GM23338 (cell line): ENCODE results near the gene HSPA2. TPM values are rescaled to one million over a fixed set of nuclear protein-coding genes. Genes with fewer than 3 reads are reported as not detected.

Source experiments
- ATAC-seq: fragments of 200-7000 bp; cut with Tn5 transposase; 3 replicates; pipeline ENCODE4 v1.9.1; 2020
- DNase-seq: peaks from one replicate; pipeline ENCODE4 v3.0.0-alpha.2; 2015; ENCODE audit warnings: low spot score
- H2AFZ ChIP-seq: fragments of 200-600 bp; sonication (generic); 2 replicates; pipeline ENCODE4 v1.8.0; 2016; ENCODE audit warnings: antibody characterized with exemption, mild to moderate bottlenecking, moderate library complexity
- H3F3A ChIP-seq: fragments of 200-600 bp; sonication (generic); replicated peaks from 2 replicates; pipeline ENCODE4 v1.8.0; 2017; ENCODE audit warnings: antibody characterized with exemption, mixed run types, low read depth
- H3K27ac ChIP-seq: fragments of 200-600 bp; sonication (generic); 2 replicates; pipeline ENCODE4 v1.6.1; 2016; ENCODE audit warnings: low read depth
- H3K27me3 ChIP-seq: fragments of 200-600 bp; sonication (generic); 2 replicates; pipeline ENCODE4 v1.8.0; 2016; ENCODE audit warnings: mild to moderate bottlenecking, mixed run types, moderate library complexity; ENCODE audit not compliant: insufficient read depth
- H3K36me3 ChIP-seq: fragments of 200-600 bp; sonication (generic); 2 replicates; pipeline ENCODE4 v1.8.0; 2016; ENCODE audit warnings: mild to moderate bottlenecking; ENCODE audit not compliant: insufficient read depth
- H3K4me1 ChIP-seq: fragments of 200-600 bp; sonication (generic); 2 replicates; pipeline ENCODE4 v1.8.0; 2016; ENCODE audit warnings: mild to moderate bottlenecking, moderate library complexity; ENCODE audit not compliant: insufficient read depth
- H3K4me2 ChIP-seq: fragments of 200-600 bp; sonication (generic); 2 replicates; pipeline ENCODE4 v1.7.1; 2017; ENCODE audit warnings: mixed run types
- H3K4me3 ChIP-seq: fragments of 200-600 bp; sonication (generic); 2 replicates; pipeline ENCODE4 v1.6.1; 2016; ENCODE audit warnings: mixed run types
- H3K79me2 ChIP-seq: fragments of 200-600 bp; sonication (generic); replicated peaks from 2 replicates; pipeline ENCODE4 v1.8.0; 2017; ENCODE audit warnings: mild to moderate bottlenecking; ENCODE audit not compliant: insufficient read depth
- H3K9me2 ChIP-seq: fragments of 200-600 bp; sonication (generic); 2 replicates; pipeline ENCODE4 v1.8.0; 2017; ENCODE audit not compliant: insufficient read depth
- H4K20me1 ChIP-seq: fragments of 200-600 bp; sonication (generic); replicated peaks from 2 replicates; pipeline ENCODE4 v1.8.0; 2017; ENCODE audit warnings: mild to moderate bottlenecking; ENCODE audit not compliant: insufficient read depth
- H3K27ac Mint-ChIP-seq: 2 replicates; pipeline ENCODE4 v1.8.0; 2020; ENCODE audit warnings: inconsistent platforms, mild to moderate bottlenecking, moderate library complexity, mixed read lengths
- H3K27me3 Mint-ChIP-seq: 3 replicates; pipeline ENCODE4 v1.8.0; 2022; ENCODE audit warnings: low read depth, mild to moderate bottlenecking, moderate library complexity, mixed read lengths, inconsistent platforms; ENCODE audit not compliant: insufficient read depth, poor library complexity
- H3K36me3 Mint-ChIP-seq: 3 replicates; pipeline ENCODE4 v1.8.0; 2021; ENCODE audit warnings: low read depth, mild to moderate bottlenecking, inconsistent platforms, moderate library complexity, mixed read lengths
- H3K4me1 Mint-ChIP-seq: 3 replicates; pipeline ENCODE4 v1.8.0; 2020; ENCODE audit warnings: mild to moderate bottlenecking, inconsistent platforms, mixed read lengths
- H3K4me3 Mint-ChIP-seq: 3 replicates; pipeline ENCODE4 v1.8.0; 2021; ENCODE audit warnings: moderate library complexity, mild to moderate bottlenecking, inconsistent platforms, mixed read lengths
- H3K9me3 Mint-ChIP-seq: 3 replicates; pipeline ENCODE4 v1.8.0; 2020; ENCODE audit warnings: moderate library complexity, mild to moderate bottlenecking, inconsistent platforms, mixed read lengths
- CREB1 ChIP-seq: fragments of 250-450 bp; sonication (Bioruptor Pico); IDR thresholded peaks from 2 replicates; pipeline ENCODE4 v1.5.0; 2020; ENCODE audit warnings: low read depth, mild to moderate bottlenecking, moderate library complexity
- ETS1 ChIP-seq: IDR thresholded peaks from 2 replicates; pipeline ENCODE4 v1.6.1; 2016; ENCODE audit warnings: antibody characterized with exemption
- JUNB ChIP-seq: IDR thresholded peaks from one replicate; pipeline ENCODE4 v1.6.1; 2016; ENCODE audit warnings: antibody characterized with exemption; ENCODE audit not compliant: unreplicated experiment
- NANOG ChIP-seq: IDR thresholded peaks from 2 replicates; pipeline ENCODE4 v1.6.1; 2016; ENCODE audit warnings: antibody characterized with exemption, borderline replicate concordance
- POLR2AphosphoS5 ChIP-seq: IDR thresholded peaks from 2 replicates; pipeline ENCODE4 v1.6.1; 2016; ENCODE audit warnings: antibody characterized with exemption, low read depth
- STAT1 ChIP-seq: IDR thresholded peaks from one replicate; pipeline ENCODE4 v1.6.1; 2016; ENCODE audit warnings: antibody characterized with exemption; ENCODE audit not compliant: unreplicated experiment
- ZNF114 ChIP-seq: fragments of 250-450 bp; sonication (Bioruptor Pico); IDR thresholded peaks from 2 replicates; pipeline ENCODE4 v1.5.0; 2020; ENCODE audit warnings: mild to moderate bottlenecking, moderate library complexity
- ZNF462 ChIP-seq: fragments of 250-450 bp; sonication (Bioruptor Pico); IDR thresholded peaks from 2 replicates; pipeline ENCODE4 v1.5.0; 2020; ENCODE audit warnings: mild to moderate bottlenecking, moderate library complexity
- polyA plus RNA-seq: library from polyadenylated mRNA; unstranded; fragments of >200 nt; fragmentation: Nextera tagmentation; extraction: Ambion mirVana; gene quantifications from 2 replicates; pipeline ENCODE4 v1.2.1, GENCODE V29; 2016
- total RNA-seq: library from RNA; depleted of rRNA; stranded (reverse); fragments of >200 nt; shearing (Covaris generic); gene quantifications from 2 replicates; pipeline ENCODE4 v1.2.3, GENCODE V29; 2014

Gene HSPA2
- total and polyA plus RNA-seq, 2 experiments from 2014 or later, result 88.5 to 130 TPM

GRCh38 chr14:64573109-64573508 is 32.6 kb downstream of the HSPA2 start:
- Mint-ChIP-seq H3K9me3 (no peaks in the 10 kb centered on the region), H3K4me3 (no peak overlapping the region), H3K4me1 (peaks cover 19% of the 10 kb centered on the region), H3K27ac (peak overlapping the region; percentile 86), H3K27me3 (peaks cover 5% of the 10 kb centered on the region), H3K36me3 (no peaks in the 10 kb centered on the region)
- H4K20me1 ChIP-seq, result no peaks in the 10 kb centered on the region
- H3K4me3 ChIP-seq, result no peak overlapping the region
- no peaks in the 10 kb centered on the region for H3K9me2 ChIP-seq
- ATAC-seq (peak; percentile 85), DNase-seq (peak; percentile 78)
- 0 out of 2 replicates have a peak, but pooled peaks cover 6% of the 10 kb centered on the region for H3K4me1 ChIP-seq
- H2AFZ ChIP-seq, result no peak overlapping the region
- no peaks in the 10 kb centered on the region for H3K79me2 ChIP-seq
- H3K27ac ChIP-seq, result peak overlapping the region; percentile 67; the same call in 1 of the 2 replicates
- no peaks in the 10 kb centered on the region for H3F3A ChIP-seq
- no peaks in the 10 kb centered on the region for H3K27me3 ChIP-seq
- H3K36me3 ChIP-seq, result no peaks in the 10 kb centered on the region
- TF ChIP-seq ZNF462 (CRISPR knock-in tag) (peak; percentile 42; the same call in 1 of the 2 replicates), ETS1 (no peak), JUNB (no peak)
- H3K4me2 ChIP-seq, result peak overlapping the region; percentile 16

- Mint-ChIP-seq H3K27ac (no peak overlapping the region), H3K36me3 (no peaks in the 10 kb centered on the region), H3K9me3 (no peaks in the 10 kb centered on the region), H3K4me1 (peaks cover 20% of the 10 kb centered on the region), H3K27me3 (peaks cover 5% of the 10 kb centered on the region), H3K4me3 (no peak overlapping the region)
- Histone ChIP-seq H3K36me3 (no peaks in the 10 kb centered on the region), H3K79me2 (no peaks in the 10 kb centered on the region), H3K4me2 (no peak overlapping the region), H3K4me3 (no peak overlapping the region), H3K27ac (no peak overlapping the region), H3F3A (no peaks in the 10 kb centered on the region), H3K4me1 (0 out of 2 replicates have a peak, but pooled peaks cover 6% of the 10 kb centered on the region), H2AFZ (no peak overlapping the region), H3K9me2 (no peaks in the 10 kb centered on the region), H3K27me3 (no peaks in the 10 kb centered on the region), H4K20me1 (no peaks in the 10 kb centered on the region)
- ATAC-seq (no peak), DNase-seq (no peak)
- TF ChIP-seq STAT1 (no peak), NANOG (no peak), ETS1 (no peak), JUNB (no peak), CREB1 (CRISPR knock-in tag) (no peak), ZNF114 (no peak), POLR2AphosphoS5 (no peak)
These were observed 34.0 kb downstream of the HSPA2 start for GRCh38 chr14:64574371-64575107.
